SU-DHL-6 (cell line): Measurements from ENCODE around the gene VIM.

Source experiments
- H2AFZ ChIP-seq: fragments of 200-600 bp; sonication (generic); 2 replicates; pipeline ENCODE4 v1.6.1; 2014; ENCODE audit warnings: low read depth, mild to moderate bottlenecking, moderate library complexity, mixed read lengths, antibody characterized with exemption, low read length; ENCODE audit not compliant: severe bottlenecking
- H3F3A ChIP-seq: fragments of 200-600 bp; shearing (Covaris generic); 2 replicates; pipeline ENCODE4 v1.6.0; 2016; ENCODE audit warnings: antibody characterized with exemption, mild to moderate bottlenecking; ENCODE audit not compliant: insufficient read depth
- H3K27ac ChIP-seq: fragments of 200-600 bp; sonication (generic); 2 replicates; pipeline ENCODE4 v1.5.1; 2016; ENCODE audit warnings: low read depth, mild to moderate bottlenecking, low read length, moderate library complexity, mixed read lengths
- H3K27me3 ChIP-seq: fragments of 200-600 bp; sonication (generic), shearing (Covaris generic); 2 replicates; pipeline ENCODE4 v1.6.0; 2014; ENCODE audit warnings: mild to moderate bottlenecking, low read length
- H3K36me3 ChIP-seq: fragments of 200-600 bp; sonication (generic); 2 replicates; pipeline ENCODE4 v1.6.1; 2014; ENCODE audit warnings: mild to moderate bottlenecking, low read length, mixed read lengths
- H3K4me2 ChIP-seq: fragments of 300-600, 200-600 bp; shearing (Covaris generic), sonication (generic); 2 replicates; pipeline ENCODE4 v1.6.0; 2014; ENCODE audit warnings: low read length, low read depth, mild to moderate bottlenecking; ENCODE audit not compliant: poor library complexity, severe bottlenecking
- H3K4me3 ChIP-seq: fragments of 200-600 bp; sonication (generic); 2 replicates; pipeline ENCODE4 v1.5.1; 2014; ENCODE audit warnings: antibody characterized with exemption, low read length, mild to moderate bottlenecking, mixed read lengths; ENCODE audit not compliant: insufficient read depth, poor library complexity, severe bottlenecking
- H3K79me2 ChIP-seq: fragments of 200-600 bp; sonication (generic); 2 replicates; pipeline ENCODE4 v1.6.1; 2014; ENCODE audit warnings: mild to moderate bottlenecking, low read length, moderate library complexity; ENCODE audit not compliant: insufficient read depth
- H3K9ac ChIP-seq: fragments of 200-600 bp; sonication (generic); 2 replicates; pipeline ENCODE4 v1.7.0; 2014; ENCODE audit warnings: mild to moderate bottlenecking, low read length
- H3K9me2 ChIP-seq: fragments of 200-600 bp; sonication (generic); replicated peaks from 2 replicates; pipeline ENCODE4 v1.6.1; 2014; ENCODE audit warnings: low read length; ENCODE audit not compliant: insufficient read depth
- H3K9me3 ChIP-seq: fragments of 200-600 bp; sonication (generic); 2 replicates; pipeline ENCODE4 v1.6.1; 2014; ENCODE audit warnings: low read length, mixed read lengths; ENCODE audit not compliant: insufficient read depth
- H4K20me1 ChIP-seq: fragments of 200-600 bp; sonication (generic); 2 replicates; pipeline ENCODE4 v1.6.1; 2014; ENCODE audit warnings: low read depth, mild to moderate bottlenecking, antibody characterized with exemption, low read length, moderate library complexity, mixed read lengths
- EZH2phosphoT487 ChIP-seq: fragments of 200-600 bp; sonication (generic), shearing (Covaris generic); conservative IDR thresholded peaks from 2 replicates; pipeline ENCODE4 v1.6.1; 2018; ENCODE audit warnings: mild to moderate bottlenecking, antibody characterized with exemption, low read length, moderate library complexity, mixed read lengths
- TF ChIP-seq, protein P1 (sequence below): fragments of 200-600 bp; sonication (generic); IDR thresholded peaks from one replicate; pipeline ENCODE4 v1.5.1; 2017; ENCODE audit warnings: antibody characterized with exemption, mild to moderate bottlenecking, low read length, moderate library complexity; ENCODE audit not compliant: insufficient read depth, poor library complexity, severe bottlenecking

Gene VIM

DNA sequence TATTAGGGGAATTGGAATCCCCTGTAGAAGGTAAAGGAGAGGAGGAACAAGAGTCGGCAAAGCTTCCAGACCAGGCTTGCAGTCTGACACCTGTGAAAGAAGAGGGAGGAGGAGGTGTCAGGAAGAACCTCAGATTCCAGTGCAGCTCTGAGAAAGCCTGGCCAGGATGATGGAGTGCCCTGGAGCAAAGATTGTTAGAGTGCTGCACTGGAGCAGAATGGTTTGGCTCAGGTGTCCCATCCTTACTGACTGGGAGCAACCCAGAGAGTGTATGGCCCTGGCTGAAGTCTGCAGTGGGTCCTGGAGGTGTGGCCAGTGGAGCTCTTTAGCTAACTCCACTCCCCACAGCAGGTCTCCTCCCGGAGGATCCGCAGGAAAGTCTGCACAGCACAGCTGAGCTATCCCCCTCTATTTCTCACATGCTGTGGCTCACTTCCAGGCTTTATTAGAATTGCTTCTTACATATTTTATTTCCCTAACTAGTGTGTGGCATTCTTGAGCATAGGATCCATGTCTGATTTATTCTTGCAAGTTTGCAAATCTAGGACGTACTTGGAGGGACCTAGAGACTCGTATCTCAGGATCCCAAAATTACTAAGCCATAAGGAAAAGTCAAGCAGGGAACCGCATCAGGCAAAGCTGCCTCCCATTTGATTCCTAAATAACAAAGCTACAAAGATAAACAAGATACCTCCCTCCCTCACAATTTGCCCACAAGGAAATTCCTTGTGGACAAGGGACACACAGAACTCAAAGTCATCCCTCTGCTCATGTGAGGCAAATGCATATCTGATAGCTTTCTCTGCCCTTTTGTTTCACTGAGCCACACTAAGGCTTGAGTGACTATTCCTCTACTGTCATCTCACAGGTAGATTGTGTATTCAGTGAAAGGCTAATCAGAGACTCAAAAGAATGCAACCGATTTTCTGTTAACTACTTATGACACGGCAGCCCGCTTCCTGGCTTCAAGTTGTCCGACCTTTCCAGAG is 58.8 kb downstream of the VIM start:
- Histone ChIP-seq H2AFZ (no peak overlapping the region), H3K4me2 (no peak overlapping the region), H3K9ac (no peak overlapping the region), H3K79me2 (no peaks in the 10 kb centered on the region), H3K9me2 (no peaks in the 10 kb centered on the region), H3F3A (no peaks in the 10 kb centered on the region), H3K27me3 (no peaks in the 10 kb centered on the region), H3K4me3 (no peak overlapping the region), H3K9me3 (peaks cover 7% of the 10 kb centered on the region; the same call in 1 of the 2 replicates), H3K27ac (no peak overlapping the region), H4K20me1 (no peaks in the 10 kb centered on the region), H3K36me3 (no peaks in the 10 kb centered on the region)
- TF ChIP-seq, protein P1, sequence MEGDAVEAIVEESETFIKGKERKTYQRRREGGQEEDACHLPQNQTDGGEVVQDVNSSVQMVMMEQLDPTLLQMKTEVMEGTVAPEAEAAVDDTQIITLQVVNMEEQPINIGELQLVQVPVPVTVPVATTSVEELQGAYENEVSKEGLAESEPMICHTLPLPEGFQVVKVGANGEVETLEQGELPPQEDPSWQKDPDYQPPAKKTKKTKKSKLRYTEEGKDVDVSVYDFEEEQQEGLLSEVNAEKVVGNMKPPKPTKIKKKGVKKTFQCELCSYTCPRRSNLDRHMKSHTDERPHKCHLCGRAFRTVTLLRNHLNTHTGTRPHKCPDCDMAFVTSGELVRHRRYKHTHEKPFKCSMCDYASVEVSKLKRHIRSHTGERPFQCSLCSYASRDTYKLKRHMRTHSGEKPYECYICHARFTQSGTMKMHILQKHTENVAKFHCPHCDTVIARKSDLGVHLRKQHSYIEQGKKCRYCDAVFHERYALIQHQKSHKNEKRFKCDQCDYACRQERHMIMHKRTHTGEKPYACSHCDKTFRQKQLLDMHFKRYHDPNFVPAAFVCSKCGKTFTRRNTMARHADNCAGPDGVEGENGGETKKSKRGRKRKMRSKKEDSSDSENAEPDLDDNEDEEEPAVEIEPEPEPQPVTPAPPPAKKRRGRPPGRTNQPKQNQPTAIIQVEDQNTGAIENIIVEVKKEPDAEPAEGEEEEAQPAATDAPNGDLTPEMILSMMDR, result no peak
- TF ChIP-seq EZH2phosphoT487, result no peak
